Kidney capillary endothelial cell (primary cell): ENCODE measurements around the gene REEP1.
A peak's percentile ranks its signal among the peaks of the same experiment; 100 is the strongest.

Experiments
- DNase-seq: peaks from one replicate; pipeline ENCODE4 v3.0.0-alpha.2; 2018; ENCODE audit warnings: low spot score

REEP1 gene

DNA sequence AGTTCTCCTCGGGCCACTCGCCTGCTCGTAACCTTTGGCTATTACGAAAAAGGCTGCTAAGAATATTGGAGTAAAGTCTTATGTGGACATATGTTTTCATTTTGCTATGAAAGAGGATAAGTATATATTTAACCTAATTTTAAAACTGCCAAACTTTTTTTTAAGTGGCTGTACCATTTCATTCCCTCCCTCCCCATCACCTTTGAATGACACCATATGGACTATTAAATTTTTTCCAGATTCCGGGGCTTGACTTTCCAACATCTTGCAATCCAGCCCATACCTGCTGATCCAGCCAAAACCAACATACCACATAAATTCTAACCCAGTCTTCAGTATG lies 31.5 kb downstream of the REEP1 start:
- DNase-seq, result no peak

DNA sequence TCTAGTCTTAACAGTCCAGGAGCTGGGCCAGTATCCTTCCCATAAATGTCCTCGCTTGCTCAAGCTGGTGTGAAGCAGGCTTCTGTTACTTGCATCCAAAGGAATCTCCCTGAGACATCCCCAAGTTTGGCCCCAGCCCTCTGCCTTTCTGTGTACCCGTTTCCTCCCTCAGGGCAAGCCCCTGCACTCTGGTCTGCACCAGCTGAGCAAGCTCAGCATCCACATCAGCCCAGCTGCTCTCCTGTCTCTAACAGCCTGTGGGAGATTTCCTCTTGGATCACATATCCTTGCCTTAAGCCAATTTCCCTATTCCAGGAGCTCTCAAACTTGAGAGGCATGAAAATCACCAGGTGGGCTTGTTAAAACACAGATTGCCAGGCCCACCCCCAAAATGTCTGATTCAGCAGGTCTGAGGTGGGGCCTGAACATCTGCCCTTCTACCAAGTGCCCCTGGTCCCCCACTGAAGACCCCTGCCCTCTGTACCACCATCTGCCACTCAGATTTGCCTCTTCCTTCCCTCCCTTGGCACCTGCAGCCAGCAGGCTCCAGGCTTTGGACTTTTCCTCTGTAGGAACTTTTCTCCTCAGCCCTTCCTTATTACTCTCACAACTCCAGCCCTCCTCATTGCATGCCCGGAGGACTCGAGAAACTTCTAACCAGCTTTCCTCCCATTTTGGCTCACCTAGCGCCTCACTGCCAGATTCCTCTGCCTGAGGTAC lies 32.1 kb downstream of the REEP1 start:
- no peak for DNase-seq

DNA sequence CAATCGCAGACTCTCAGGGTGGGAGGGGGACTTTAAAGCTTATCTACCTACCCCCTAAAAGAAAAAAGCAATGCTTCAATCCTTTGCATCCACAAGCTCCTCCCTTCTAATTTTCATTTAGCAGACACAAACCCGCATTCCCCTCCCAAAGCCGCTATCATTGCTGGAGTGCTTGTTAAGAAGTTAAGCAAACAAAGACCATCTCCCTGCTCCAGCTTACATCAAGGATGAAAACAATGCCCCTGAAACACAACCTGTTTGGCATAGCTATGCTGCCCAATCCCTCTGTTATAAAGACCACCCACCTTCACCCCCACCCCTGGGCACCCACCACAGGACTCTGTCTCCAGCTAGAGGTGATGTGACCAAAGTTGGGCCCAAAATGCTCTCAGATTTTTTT lies 33.0 kb downstream of the REEP1 start:
- DNase-seq, result no peak

DNA sequence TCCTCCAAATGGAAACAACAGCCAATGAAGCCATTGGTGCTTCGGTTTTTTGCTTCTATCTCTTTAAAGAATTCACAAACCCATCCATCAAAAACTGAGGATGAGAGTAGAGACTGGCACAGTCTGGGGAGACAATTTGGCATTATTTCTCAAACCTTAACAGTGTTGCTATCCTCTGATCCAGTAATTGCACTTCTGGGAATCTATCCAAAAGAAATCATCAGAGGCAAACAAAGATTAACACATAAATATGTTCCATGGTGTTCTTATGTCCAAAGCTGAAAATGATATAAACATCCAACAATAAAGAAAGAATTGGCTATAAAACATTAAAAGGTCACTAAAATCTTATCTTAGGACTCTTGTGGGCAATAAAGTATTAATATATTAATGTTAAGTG lies 35.1 kb downstream of the REEP1 start:
- DNase-seq, result no peak

DNA sequence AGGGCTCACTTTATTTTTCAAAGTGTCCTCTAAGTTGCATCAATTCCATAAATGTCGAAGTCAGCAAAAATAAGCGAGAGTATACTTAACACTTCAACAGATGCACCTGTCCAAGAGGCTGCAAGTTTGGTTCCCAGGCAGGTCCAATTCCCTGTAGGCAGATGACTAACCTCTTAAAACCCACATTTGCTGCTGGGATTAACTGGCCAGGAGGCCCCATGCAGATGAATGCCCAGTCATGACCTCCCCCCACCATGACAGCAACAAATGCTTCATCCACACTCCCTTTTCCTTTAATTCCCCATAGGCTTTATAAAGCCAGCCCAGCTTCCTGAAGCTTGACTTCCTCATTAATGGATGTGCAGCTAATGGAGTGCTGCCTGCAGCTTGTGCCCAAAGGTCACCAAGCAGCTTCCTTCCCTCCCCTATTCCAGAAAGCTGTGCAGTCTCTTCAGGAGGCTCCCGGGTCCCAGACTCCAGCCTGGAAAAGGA lies 35.7 kb downstream of the REEP1 start:
- DNase-seq, result peak; percentile 15

DNA sequence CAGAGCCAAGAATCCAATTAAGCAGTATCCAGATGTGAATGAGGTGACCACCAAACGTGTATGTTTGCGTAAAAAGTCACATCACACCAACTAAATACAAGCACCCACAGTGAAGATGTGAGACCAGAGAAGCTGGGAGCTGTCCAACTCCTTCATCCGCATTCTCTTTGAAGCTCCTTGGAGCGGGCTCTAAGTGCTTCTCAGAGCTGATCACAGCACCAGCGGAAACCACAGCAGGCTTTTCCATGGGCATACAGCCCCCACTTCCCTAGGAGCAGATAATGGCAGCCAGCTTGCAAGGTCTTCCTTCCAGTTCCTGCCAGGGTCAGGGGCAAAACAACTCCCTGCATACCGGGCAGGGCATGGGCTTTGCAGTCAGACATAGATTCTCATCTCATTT lies 36.4 kb downstream of the REEP1 start:
- DNase-seq, result peak; percentile 39

DNA sequence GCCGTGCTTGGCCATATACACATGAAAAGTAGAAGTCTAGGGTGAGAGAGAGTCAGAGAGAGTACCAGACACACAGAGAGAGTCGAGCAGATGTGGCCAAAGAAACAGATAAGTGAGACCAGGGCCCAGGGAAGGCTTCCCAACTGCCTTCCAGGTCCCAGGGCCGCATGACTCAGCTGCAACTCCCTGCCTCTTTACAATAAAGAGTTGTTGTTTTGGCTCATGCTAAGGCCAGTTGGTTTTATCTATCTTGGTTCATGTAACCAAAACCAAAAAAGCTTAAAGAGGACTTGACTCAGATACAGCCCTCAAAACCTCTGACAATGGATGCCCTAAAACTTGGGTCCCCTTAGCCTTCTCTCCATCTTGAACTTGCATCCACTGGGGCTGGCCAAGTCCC lies 36.9 kb downstream of the REEP1 start:
- no peak for DNase-seq

DNA sequence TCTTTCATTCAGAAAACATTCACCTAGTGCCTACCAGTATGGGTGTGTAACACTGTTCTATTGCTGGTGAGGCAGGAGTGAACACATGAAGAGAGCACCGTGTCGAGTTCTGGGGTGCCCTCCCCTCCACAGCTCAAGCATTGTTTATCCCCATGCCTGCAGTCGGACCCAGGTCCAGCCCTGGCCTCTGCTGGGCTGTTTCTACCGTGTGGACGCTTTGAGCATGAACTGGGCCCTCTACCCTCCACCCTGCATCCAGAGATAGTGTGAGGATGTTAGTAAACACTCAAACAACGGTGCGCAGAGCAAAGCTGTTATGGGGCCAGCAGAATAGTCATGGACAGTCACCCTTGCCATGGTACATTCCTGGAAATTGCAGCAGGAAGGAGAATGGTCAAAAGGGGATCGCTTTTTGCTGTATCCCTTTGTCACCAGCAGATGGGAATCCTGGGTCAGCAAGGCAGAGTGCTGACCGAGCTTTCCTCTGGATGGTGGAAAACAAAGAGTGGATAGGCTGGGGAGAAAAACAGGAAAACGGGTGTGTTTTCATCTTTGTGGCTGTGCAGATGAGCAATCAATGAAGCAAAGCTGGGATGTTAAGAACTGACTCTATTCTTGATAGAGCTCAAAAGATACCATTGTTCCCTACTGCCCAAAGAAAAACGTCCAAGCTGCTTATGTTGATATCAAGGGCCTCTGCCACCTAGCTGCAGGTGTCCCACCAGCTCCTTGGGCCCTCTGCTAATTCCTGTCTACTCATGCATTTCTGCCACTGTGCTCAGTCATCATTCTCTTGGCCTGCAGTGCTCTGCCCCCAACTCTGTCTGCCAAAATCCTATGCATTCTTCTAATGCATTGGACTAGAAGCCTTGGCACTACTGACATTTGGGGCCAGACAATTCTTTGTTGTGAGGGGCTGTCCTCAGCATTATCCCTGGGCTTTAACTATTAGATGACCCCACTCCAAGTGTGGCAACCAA lies 38.7 kb downstream of the REEP1 start:
- DNase-seq, result peak; percentile 58

DNA sequence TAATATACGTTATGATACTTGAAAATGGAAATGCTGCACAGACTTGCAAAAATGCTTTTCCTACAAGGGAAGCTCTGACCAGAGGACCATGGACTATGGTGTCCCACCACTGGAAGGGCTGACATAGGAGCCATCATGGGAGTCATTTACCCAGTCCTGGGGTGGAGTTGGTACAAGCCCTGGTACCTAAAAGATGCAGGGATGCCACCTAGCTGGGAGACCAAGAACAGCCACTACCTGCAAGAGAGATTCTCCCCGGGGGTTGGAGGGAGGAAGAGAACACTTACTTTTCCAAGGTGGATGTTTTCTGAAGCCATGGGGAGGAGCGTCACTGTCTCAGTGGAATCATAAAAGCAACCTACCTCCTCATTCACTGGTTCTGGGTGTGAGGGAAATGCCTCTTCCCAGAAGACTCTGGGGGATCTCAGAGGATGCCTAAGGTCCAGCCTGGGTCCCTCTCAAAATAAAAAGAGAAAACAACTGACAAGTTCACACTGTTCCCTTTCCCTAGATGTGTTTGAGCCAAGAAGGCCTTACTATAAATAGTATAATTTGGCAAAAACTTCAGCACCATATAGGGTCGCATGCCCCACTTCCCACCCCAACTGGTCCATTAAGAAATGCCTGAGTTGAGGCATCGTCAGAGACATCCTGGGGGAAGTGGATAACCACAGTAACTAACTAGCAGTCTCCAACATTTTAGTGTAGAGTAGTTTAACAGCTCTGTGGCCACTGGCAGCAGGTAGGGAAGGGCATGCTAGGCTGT lies 39.9 kb downstream of the REEP1 start:
- DNase-seq, result no peak

DNA sequence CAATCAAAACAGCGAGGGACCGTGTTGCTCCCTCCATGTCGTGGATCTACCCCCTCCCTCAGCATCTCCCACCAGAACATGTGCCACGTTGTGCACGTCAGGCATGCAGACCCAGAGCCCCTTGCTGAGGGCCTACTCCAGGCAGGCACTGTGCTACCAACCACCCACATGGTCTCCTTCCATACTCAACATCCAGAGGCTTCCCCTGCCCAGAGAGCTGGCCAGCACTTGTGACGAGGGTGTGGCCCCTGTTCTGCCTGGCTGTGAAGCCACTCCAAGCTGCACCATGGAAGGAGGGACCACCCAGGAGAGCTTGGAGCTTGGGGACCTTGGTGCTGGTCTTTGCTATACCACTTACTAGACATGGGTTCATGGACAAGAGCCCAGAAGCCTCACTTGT lies 40.5 kb downstream of the REEP1 start:
- DNase-seq, result no peak

DNA sequence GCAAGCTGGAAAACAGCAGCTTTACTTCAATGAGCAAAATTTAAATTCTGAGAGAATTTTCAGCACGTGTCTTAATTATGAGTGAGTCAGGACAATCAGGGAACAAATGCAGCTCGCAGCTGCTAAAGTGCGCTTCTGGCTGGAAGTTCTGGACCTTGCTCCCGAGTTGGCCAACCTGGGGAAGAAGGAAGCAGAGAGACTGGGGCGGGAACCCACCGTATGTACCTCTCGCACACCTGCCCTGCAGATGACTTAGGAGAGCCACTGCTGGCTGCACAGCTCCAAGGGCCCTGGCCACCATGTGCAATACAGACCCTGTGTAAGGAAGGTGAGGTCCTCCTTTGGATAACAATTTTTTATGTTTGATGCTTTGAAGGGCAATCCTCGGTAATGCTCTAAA lies 42.4 kb downstream of the REEP1 start:
- DNase-seq, result no peak

DNA sequence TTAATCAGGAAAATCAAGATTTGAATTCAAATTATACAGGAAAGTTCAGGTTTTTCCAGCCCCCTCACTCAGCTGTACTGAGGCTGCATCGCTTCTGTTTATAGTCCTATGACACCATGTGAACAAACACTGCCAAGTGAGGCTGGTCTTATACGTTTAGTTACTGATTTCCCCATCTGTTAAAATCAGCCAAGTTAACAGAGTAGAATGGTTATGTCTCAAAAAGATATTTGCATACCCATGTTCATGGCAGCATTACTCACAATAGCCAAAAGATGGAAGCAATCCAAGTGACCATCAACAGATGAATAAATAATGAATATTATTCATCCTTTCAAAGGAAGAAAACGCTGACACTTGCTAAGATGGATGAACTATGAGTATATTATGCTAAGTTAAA lies 43.8 kb downstream of the REEP1 start:
- no peak for DNase-seq

DNA sequence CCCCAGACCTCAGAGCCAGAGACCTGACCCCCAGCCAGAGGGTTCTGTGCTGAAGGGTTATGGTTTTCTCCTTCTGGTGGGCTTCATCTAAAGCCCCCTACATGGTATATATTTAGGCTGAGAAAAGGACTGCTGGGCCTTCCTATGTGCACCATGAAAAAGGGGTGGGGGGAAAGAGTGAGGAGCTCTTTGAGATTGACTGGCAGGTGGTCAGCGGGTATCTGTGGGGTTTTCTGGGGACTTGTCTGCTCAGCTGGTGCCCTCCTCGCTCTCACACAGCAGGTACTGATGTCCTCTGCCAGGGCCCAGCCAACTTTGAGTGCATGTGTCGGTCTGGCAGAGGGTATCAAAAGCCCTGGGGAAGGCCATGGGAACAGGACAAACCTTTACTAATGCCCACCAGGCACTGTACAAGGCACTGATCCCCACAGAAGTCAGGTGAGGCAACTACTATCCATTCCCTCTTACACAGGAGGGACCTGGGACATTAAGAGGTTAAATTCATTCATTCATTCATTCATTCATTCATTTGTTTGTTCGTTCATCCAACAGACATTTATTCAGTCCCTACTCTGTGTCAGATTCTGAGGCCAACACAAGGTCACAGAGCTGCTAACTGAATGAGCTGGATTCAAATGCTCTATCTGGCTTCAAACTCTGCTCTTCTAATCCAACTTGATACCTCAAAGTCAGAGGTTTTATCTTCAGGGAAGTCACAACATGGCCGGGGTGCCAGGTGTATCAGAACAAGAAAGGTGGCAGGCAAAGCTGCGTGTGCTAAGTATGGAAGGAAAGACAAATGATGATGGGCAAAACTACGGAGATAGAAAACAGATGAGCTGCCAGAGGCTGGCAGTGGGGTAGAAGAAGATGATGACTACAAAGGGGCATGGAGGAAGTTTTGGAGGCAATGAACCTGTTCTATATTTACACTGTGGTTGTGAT lies 44.6 kb downstream of the REEP1 start:
- DNase-seq, result no peak

DNA sequence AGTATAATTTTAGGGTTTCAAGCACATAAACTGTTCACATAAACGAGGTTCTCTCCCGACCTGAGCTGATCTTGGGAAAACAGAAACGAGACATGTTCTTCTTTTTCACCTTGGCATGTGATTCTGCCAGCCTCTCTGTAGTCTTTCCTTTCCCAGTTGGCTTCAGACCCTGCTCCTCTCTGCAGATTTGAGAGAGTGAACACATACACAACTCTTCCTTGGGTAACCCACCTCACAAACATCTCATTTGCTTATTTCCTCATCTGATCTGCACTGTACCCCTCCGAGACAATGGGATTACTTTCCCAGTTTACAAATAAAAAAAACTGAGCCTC lies 46.1 kb downstream of the REEP1 start:
- no peak for DNase-seq

DNA sequence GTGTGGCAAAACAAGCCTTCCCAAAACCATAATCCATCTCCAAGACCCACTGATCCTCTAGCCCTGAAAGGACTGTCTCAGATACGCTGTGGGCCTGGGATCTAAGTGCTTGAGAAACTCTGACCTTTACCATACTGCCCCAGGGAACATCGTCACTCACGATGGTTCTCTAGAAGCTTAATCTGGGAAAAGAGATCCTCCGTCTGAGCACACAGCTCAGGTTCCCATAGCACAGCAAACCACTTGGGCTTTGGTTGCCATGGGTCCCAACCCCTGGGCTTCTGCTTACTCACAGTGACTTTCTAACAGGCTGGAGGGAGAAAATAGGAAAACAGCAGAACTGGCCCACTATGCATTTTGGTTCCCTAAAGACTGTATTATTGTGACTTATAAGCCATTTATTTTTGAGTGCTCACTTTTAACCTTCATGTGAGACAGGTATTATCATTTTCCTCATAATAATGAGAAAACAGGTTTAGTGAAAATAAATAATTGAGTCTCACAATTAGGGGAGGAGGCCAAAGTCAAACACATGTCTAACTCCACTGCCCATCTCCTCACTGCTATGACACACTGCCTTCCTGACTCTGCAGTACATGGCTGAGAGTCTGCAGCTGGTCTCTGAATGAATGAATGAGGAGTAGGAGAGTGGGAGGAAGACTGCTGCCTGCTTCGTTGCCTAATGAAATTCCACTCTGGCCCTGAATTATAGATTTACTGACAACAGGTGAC lies 46.7 kb downstream of the REEP1 start:
- no peak for DNase-seq

DNA sequence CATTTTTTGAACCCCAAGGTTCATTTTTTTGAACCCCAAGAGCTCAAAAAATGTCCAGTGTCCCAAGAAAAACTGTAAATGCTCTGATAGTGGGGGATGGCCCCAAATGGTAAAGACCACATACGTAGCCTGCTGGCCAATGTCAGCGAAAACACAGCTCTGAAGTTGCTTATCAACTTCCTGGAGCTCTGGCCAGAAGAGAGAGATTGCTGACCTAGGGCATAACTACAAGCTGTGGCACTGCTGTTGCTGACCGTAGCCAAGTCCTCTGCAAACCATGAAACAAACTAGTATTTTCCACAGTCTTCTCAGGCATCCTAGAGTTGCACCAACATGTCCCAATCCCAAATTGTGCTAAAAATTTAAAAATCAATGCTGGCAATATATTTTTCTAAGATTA lies 50.9 kb downstream of the REEP1 start:
- DNase-seq, result no peak

DNA sequence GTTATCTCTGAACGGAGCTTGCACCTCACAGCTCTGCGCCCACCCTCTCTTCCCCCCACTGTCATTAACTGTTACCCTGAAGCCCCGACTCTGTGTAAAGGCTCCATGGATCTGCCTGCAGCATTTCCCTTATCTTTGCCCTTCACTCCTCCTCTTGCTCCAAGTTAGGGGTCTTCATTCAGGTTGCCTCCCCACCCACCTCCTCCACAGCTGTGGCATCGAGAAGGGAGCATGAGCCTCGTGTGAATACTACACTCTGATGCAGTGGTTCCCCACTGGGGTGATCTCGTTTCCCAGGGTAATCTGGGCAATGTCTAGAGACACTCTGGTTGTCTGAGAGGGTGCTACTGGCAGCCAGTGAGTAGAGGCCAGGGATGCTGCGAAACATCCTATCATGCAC lies 51.4 kb downstream of the REEP1 start:
- DNase-seq, result no peak

DNA sequence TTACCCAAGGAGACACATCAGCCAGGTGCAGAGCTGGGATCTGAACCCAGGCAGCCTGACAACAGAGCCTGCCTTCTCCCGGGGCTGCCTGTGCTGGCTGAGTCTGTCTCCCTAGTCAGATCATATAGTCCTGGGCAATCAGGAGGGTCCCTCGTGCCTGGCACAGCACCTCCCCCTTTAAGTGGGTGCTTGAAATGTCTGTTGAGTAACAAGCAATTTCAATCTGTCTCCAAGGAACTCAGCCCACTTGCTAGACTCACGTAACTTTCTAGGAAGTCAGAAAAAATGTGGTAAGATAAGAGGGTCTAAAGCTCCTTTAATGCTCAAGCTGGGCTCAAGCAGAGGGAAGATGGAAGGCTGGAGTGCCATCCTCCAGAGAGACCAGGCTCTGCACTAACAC lies 51.9 kb downstream of the REEP1 start:
- DNase-seq, result no peak

DNA sequence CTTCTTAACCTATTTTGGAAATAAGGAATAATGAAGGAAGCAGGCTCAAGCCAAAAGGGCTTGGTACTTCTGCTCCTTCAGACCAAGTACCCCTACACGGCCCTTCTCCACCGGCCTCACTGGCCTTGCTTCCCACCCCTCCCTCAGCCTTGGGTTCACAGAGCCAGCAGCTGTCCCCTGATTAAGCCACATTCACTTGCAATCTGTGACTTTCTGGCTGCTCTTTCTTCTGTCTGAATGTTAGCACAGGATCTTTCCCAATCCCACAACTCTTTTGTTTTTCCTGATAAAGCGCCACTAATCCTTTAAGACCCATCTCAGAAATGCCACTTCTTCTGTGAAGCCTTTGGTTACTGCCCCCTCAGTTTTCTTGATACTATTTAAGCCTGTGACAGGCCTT lies 52.4 kb downstream of the REEP1 start:
- DNase-seq, result no peak

DNA sequence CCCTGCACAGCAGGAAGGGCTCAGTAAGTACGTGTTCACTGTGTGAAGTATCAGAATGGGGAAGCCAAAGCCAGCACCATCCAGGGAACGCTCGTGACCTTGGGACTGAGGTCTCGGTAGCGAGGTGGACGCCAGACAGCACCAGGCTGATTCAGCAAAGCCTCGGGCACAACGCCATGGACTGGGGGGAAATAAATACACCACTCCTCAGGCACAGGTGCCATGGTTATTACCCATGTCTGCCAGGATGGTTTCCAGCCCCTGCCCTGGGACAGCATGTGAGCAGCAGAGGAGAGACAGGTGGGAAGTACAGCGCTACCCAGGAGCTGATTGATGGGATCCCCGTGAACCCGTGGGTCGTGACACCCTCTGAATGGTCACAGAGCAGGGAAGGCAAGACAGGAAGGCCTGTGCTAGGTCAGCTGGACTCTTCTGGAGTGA lies 53.0 kb downstream of the REEP1 start:
- DNase-seq, result no peak
